ENCODE data around the gene MS4A10. TPM values are rescaled to one million over a fixed set of nuclear protein-coding genes. Genes with fewer than 3 reads are reported as not detected.

The MS4A10 gene
- total and polyA plus RNA-seq, 8 donors: 0.18 TPM; not detected in 7

- H3K4me3 ChIP-seq: no peak overlapping the region
- no peak overlapping the region for H3K27ac ChIP-seq
- H3K27me3 ChIP-seq: peaks cover 0 to 21% (median 0%) of the 10 kb centered on the region in 3 donors
- TF ChIP-seq POLR2AphosphoS5 (IDR thresholded peaks at IDR 0.05) (no peak), POLR2A (IDR thresholded peaks at IDR 0.05) (no peak), CTCF (IDR thresholded peaks at IDR 0.05) (no peak), EP300 (IDR thresholded peaks at IDR 0.05) (no peak)
- no peaks in the 10 kb centered on the region for H3K9me3 ChIP-seq
- peaks cover 0 to 15% (median 7%) of the 10 kb centered on the region in 4 donors for H3K4me1 ChIP-seq
- no peaks in the 10 kb centered on the region for H3K36me3 ChIP-seq
- intact Hi-C loops (cut with DNase I; ENCODE audit: low total_unique reads): no loop called here
- no peak for DNase-seq
- WGBS, 5 donors: 75 to 94% (median 85%) methylated on average over 2 to 4 of the region's 4 CpGs
These were observed 14.0 kb upstream of the MS4A10 start for GRCh38 chr11:60771146-60771545.

GRCh38 chr11:60771879-60772525 is 13.1 kb upstream of the MS4A10 start:
- DNase-seq: no peak
- Histone ChIP-seq H3K27me3 (peaks cover 0 to 13% (median 0%) of the 10 kb centered on the region in 3 donors), H3K36me3 (no peaks in the 10 kb centered on the region), H3K4me3 (no peak overlapping the region), H3K4me1 (peaks cover 0 to 15% (median 7%) of the 10 kb centered on the region in 4 donors), H3K9me3 (no peaks in the 10 kb centered on the region), H3K27ac (no peak overlapping the region)
- intact Hi-C loops (cut with DNase I; ENCODE audit: low total_unique reads): no loop called here
- TF ChIP-seq CTCF (IDR thresholded peaks at IDR 0.05) (no peak), EP300 (IDR thresholded peaks at IDR 0.05) (no peak), POLR2AphosphoS5 (IDR thresholded peaks at IDR 0.05) (no peak), POLR2A (IDR thresholded peaks at IDR 0.05) (no peak)
- 75 to 84% (median 76%) methylated on average over 16 of the region's 16 CpGs for WGBS, 5 donors

- TF ChIP-seq POLR2AphosphoS5 (IDR thresholded peaks at IDR 0.05) (no peak), POLR2A (IDR thresholded peaks at IDR 0.05) (no peak), EP300 (IDR thresholded peaks at IDR 0.05) (no peak), CTCF (IDR thresholded peaks at IDR 0.05) (no peak)
- no peaks in the 10 kb centered on the region for H3K36me3 ChIP-seq
- H3K27ac ChIP-seq: no peak overlapping the region
- WGBS, 5 donors: 82 to 92% (median 90%) methylated on average over 8 of the region's 8 CpGs
- H3K9me3 ChIP-seq: no peaks in the 10 kb centered on the region
- peaks cover 0 to 6% (median 0%) of the 10 kb centered on the region in 3 donors for H3K27me3 ChIP-seq
- intact Hi-C loops (cut with DNase I; ENCODE audit: low total_unique reads): no loop called here
- no peak for DNase-seq
- peaks cover 0 to 15% (median 7%) of the 10 kb centered on the region in 4 donors for H3K4me1 ChIP-seq
- H3K4me3 ChIP-seq: no peak overlapping the region
These were observed 12.5 kb upstream of the MS4A10 start for GRCh38 chr11:60772666-60773065.

GRCh38 chr11:60774726-60775125 is 10.4 kb upstream of the MS4A10 start:
- no peak overlapping the region for H3K4me3 ChIP-seq
- no peaks in the 10 kb centered on the region for H3K27me3 ChIP-seq
- intact Hi-C loops (cut with DNase I; ENCODE audit: low total_unique reads): no loop called here
- H3K27ac ChIP-seq: no peak overlapping the region
- peaks cover 0 to 15% (median 7%) of the 10 kb centered on the region in 4 donors for H3K4me1 ChIP-seq
- TF ChIP-seq POLR2AphosphoS5 (IDR thresholded peaks at IDR 0.05): no peak
- TF ChIP-seq POLR2A (IDR thresholded peaks at IDR 0.05): no peak
- no peak for TF ChIP-seq EP300 (IDR thresholded peaks at IDR 0.05)
- TF ChIP-seq CTCF (IDR thresholded peaks at IDR 0.05): no peak
- H3K9me3 ChIP-seq: no peaks in the 10 kb centered on the region
- 79 to 88% (median 80%) methylated on average over 13 of the region's 13 CpGs for WGBS, 5 donors
- DNase-seq: no peak
- H3K36me3 ChIP-seq: no peaks in the 10 kb centered on the region

Data from stomach (tissue), 9 donors.